T-helper 2 cell treated with Interferon-gamma antibody and Interleukin-4, amounts not matched to agents 5 μg/mL and 100 μg/mL, for 36 hours (primary cell): ENCODE results near the gene MAPK14.
"Not testable (repeated sequence)": the region's sequence is repeated elsewhere in the genome, so short reads cannot be mapped to it uniquely, and the experiment has no call there.

ENCODE experiments used
- DNase-seq: peaks from one replicate; pipeline ENCODE4 v3.0.0; 2021; ENCODE audit warnings: low spot score
- H3K27ac Mint-ChIP-seq: one replicate; pipeline ENCODE4 v1.8.0; 2021; ENCODE audit warnings: mild to moderate bottlenecking, mixed read lengths
- H3K27me3 Mint-ChIP-seq: one replicate; pipeline ENCODE4 v1.8.0; 2021; ENCODE audit warnings: low read depth, mixed read lengths
- H3K36me3 Mint-ChIP-seq: one replicate; pipeline ENCODE4 v1.8.0; 2021; ENCODE audit warnings: low read depth, mixed read lengths
- H3K4me1 Mint-ChIP-seq: one replicate; pipeline ENCODE4 v1.8.0; 2021; ENCODE audit warnings: low read depth, mixed read lengths
- H3K4me3 Mint-ChIP-seq: one replicate; pipeline ENCODE4 v1.8.0; 2022; ENCODE audit warnings: mild to moderate bottlenecking, moderate library complexity, mixed read lengths
- H3K9me3 Mint-ChIP-seq: one replicate; pipeline ENCODE4 v1.8.0; 2021; ENCODE audit warnings: mixed read lengths

The MAPK14 gene

GRCh38 chr6:36121787-36122494 lies 94.3 kb downstream of the MAPK14 start:
- Mint-ChIP-seq H3K27ac (peak overlapping the region; percentile 99), H3K9me3 (no peaks in the 10 kb centered on the region), H3K4me3 (peak overlapping the region; percentile 90), H3K4me1 (peaks cover 78% of the 10 kb centered on the region), H3K27me3 (no peaks in the 10 kb centered on the region), H3K36me3 (peaks cover 21% of the 10 kb centered on the region)
- DNase-seq: no peak

- peaks cover 74% of the 10 kb centered on the region for H3K4me1 Mint-ChIP-seq
- no peaks in the 10 kb centered on the region for H3K27me3 Mint-ChIP-seq
- H3K36me3 Mint-ChIP-seq: peaks cover 14% of the 10 kb centered on the region
- H3K4me3 Mint-ChIP-seq: no peak overlapping the region
- DNase-seq: no peak
- H3K27ac Mint-ChIP-seq: peak overlapping the region; percentile 75
- H3K9me3 Mint-ChIP-seq: no peaks in the 10 kb centered on the region
Measured at GRCh38 chr6:36122495-36123269, 95.1 kb downstream of the MAPK14 start.

GRCh38 chr6:36123270-36124139 lies 95.9 kb downstream of the MAPK14 start:
- H3K27me3 Mint-ChIP-seq: no peaks in the 10 kb centered on the region
- peaks cover 66% of the 10 kb centered on the region for H3K4me1 Mint-ChIP-seq
- H3K4me3 Mint-ChIP-seq: peak overlapping the region; percentile 16
- peak; percentile 83 for DNase-seq
- peaks cover 11% of the 10 kb centered on the region for H3K36me3 Mint-ChIP-seq
- no peaks in the 10 kb centered on the region for H3K9me3 Mint-ChIP-seq
- peak overlapping the region; percentile 75 for H3K27ac Mint-ChIP-seq

GRCh38 chr6:36124346-36124745 lies 96.7 kb downstream of the MAPK14 start:
- H3K9me3 Mint-ChIP-seq, H3K36me3 Mint-ChIP-seq, DNase-seq, H3K27me3 Mint-ChIP-seq: not testable (repeated sequence)
- Mint-ChIP-seq H3K4me3 (peak overlapping the region; percentile 8), H3K27ac (peak overlapping the region; percentile 60), H3K4me1 (peaks cover 60% of the 10 kb centered on the region)

GRCh38 chr6:36124881-36125280 lies 97.3 kb downstream of the MAPK14 start:
- no peak for DNase-seq
- Mint-ChIP-seq H3K36me3 (peaks cover 3% of the 10 kb centered on the region), H3K27ac (no peak overlapping the region), H3K9me3 (no peaks in the 10 kb centered on the region), H3K4me3 (no peak overlapping the region), H3K27me3 (no peaks in the 10 kb centered on the region), H3K4me1 (peaks cover 58% of the 10 kb centered on the region)

- H3K4me3 Mint-ChIP-seq: no peak overlapping the region
- no peak for DNase-seq
- no peak overlapping the region for H3K27ac Mint-ChIP-seq
- no peaks in the 10 kb centered on the region for H3K9me3 Mint-ChIP-seq
- peaks cover 52% of the 10 kb centered on the region for H3K4me1 Mint-ChIP-seq
- H3K27me3 Mint-ChIP-seq: no peaks in the 10 kb centered on the region
- H3K36me3 Mint-ChIP-seq: no peaks in the 10 kb centered on the region
Measured at GRCh38 chr6:36125575-36125974, 98.0 kb downstream of the MAPK14 start.

GRCh38 chr6:36126121-36126520 lies 98.5 kb downstream of the MAPK14 start:
- Mint-ChIP-seq H3K4me3 (no peak overlapping the region), H3K4me1 (peaks cover 51% of the 10 kb centered on the region), H3K27ac (no peak overlapping the region)

GRCh38 chr6:36126553-36127458 lies 99.2 kb downstream of the MAPK14 start:
- H3K27me3 Mint-ChIP-seq: no peaks in the 10 kb centered on the region
- peak overlapping the region; percentile 18 for H3K27ac Mint-ChIP-seq
- H3K4me3 Mint-ChIP-seq: no peak overlapping the region
- DNase-seq: no peak
- H3K36me3 Mint-ChIP-seq: no peaks in the 10 kb centered on the region
- H3K4me1 Mint-ChIP-seq: peaks cover 49% of the 10 kb centered on the region
- no peaks in the 10 kb centered on the region for H3K9me3 Mint-ChIP-seq

More at GRCh38 chr6:36126121-36126520, 98.5 kb downstream of the MAPK14 start:
- DNase-seq: no peak
- Mint-ChIP-seq H3K27me3 (no peaks in the 10 kb centered on the region), H3K9me3 (no peaks in the 10 kb centered on the region), H3K36me3 (no peaks in the 10 kb centered on the region)

GRCh38 chr6:36127462-36128016 lies 99.9 kb downstream of the MAPK14 start:
- Mint-ChIP-seq H3K27ac (no peak overlapping the region), H3K9me3 (no peaks in the 10 kb centered on the region), H3K27me3 (no peaks in the 10 kb centered on the region), H3K4me1 (peaks cover 51% of the 10 kb centered on the region), H3K4me3 (no peak overlapping the region), H3K36me3 (no peaks in the 10 kb centered on the region)
- no peak for DNase-seq

GRCh38 chr6:36128073-36128472 lies 100.5 kb downstream of the MAPK14 start:
- DNase-seq: no peak
- Mint-ChIP-seq H3K36me3 (peaks cover under 1% of the 10 kb centered on the region), H3K9me3 (no peaks in the 10 kb centered on the region), H3K4me3 (no peak overlapping the region), H3K4me1 (peaks cover 53% of the 10 kb centered on the region), H3K27ac (no peak overlapping the region), H3K27me3 (no peaks in the 10 kb centered on the region)

- H3K4me3 Mint-ChIP-seq: peak overlapping the region; percentile 56
- no peaks in the 10 kb centered on the region for H3K9me3 Mint-ChIP-seq
- DNase-seq: no peak
- H3K4me1 Mint-ChIP-seq: peaks cover 46% of the 10 kb centered on the region
- no peak overlapping the region for H3K27ac Mint-ChIP-seq
- peaks cover 4% of the 10 kb centered on the region for H3K36me3 Mint-ChIP-seq
- no peaks in the 10 kb centered on the region for H3K27me3 Mint-ChIP-seq
Measured at GRCh38 chr6:36128793-36129192, 101.2 kb downstream of the MAPK14 start.

- H3K36me3 Mint-ChIP-seq, DNase-seq, H3K27me3 Mint-ChIP-seq, H3K9me3 Mint-ChIP-seq: not testable (repeated sequence)
- Mint-ChIP-seq H3K4me3 (peak overlapping the region; percentile 56), H3K27ac (peak overlapping the region; percentile 26), H3K4me1 (peaks cover 45% of the 10 kb centered on the region)
Measured at GRCh38 chr6:36129334-36129733, 101.7 kb downstream of the MAPK14 start.
